ENCODE measurements around the gene ABR.

DNA sequence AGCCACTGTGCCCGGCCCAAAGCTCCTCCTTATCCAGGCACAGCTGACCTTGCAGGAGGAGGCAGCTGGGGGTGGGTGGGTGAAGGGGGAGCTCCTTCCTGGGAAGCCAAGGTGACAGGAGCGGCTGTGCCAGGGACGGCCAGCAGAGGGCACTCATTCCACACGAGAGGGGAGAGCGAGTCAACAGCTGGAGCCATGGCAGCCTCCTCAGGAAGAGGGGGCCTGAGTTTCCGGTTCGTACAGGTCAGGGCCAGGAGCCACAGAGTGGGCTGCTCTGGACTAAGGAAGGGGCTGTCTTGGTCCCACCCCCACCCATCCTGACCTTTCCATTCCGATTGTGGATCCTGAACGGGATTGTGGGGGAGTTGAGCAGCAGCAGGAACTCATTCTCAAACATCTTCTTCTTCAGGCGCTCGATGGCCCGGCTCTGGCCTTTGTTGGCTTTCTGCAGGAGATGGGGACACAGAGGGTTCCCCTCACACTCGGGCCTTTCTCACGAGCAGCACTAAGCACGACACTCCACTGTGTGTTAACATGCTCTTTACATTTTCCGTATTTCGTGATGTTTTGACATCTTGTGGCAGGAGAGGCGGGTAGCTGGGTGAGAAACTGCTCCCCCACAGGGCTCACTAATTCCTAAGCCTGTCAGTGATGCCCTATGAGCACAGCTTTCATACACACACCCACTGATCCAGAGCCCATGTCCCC, 121.2 kb downstream of the ABR start:
- TF ChIP-seq POLR2A (IDR thresholded peaks at IDR 0.05; ENCODE audit: low read depth, low read length) (no peak), POLR2AphosphoS5 (IDR thresholded peaks at IDR 0.05; ENCODE audit: low read depth, low read length) (no peak), TAF1 (IDR thresholded peaks at IDR 0.05; ENCODE audit: low read depth, low read length) (no peak), POU2F2 (IDR thresholded peaks at IDR 0.05; ENCODE audit: low read depth, low read length) (no peak)

Data from GM12891 (cell line).